PFSK-1 (cell line): ENCODE results near the gene GLS.

Experiments used
- FOXP2 ChIP-seq: optimal IDR thresholded peaks from 2 replicates; pipeline ENCODE3; 2011; ENCODE audit warnings: borderline replicate concordance, control low read depth, inconsistent platforms; ENCODE audit not compliant: insufficient read depth; ENCODE audit errors: extremely low read length, extremely low read depth
- POLR2AphosphoS5 ChIP-seq: IDR thresholded peaks from 2 replicates; pipeline ENCODE4 v1.6.1; 2012; ENCODE audit warnings: low read depth, mild to moderate bottlenecking, control low read depth, low read length, moderate library complexity
- SIN3A ChIP-seq: IDR thresholded peaks from 2 replicates; pipeline ENCODE4 v1.6.1; 2012; ENCODE audit warnings: mild to moderate bottlenecking, low read length, moderate library complexity, borderline replicate concordance; ENCODE audit not compliant: insufficient read depth
- TAF1 ChIP-seq: IDR thresholded peaks from 2 replicates; pipeline ENCODE4 v1.6.1; 2012; ENCODE audit warnings: low read length, control low read depth, borderline replicate concordance; ENCODE audit not compliant: insufficient read depth
- TF ChIP-seq, protein P1 (sequence below), 2 experiments: IDR thresholded peaks; 2 replicates each; pipeline versions ENCODE4 v1.6.1 to v1.8.0; 2011 to 2012; ENCODE audit warnings: low read depth in 2 of 2, low read length in 2 of 2, control low read depth in 1 of 2, inconsistent platforms in 1 of 2, mild to moderate bottlenecking in 1 of 2, moderate library complexity in 1 of 2; ENCODE audit not compliant: insufficient read depth in 1 of 2

Gene GLS

DNA sequence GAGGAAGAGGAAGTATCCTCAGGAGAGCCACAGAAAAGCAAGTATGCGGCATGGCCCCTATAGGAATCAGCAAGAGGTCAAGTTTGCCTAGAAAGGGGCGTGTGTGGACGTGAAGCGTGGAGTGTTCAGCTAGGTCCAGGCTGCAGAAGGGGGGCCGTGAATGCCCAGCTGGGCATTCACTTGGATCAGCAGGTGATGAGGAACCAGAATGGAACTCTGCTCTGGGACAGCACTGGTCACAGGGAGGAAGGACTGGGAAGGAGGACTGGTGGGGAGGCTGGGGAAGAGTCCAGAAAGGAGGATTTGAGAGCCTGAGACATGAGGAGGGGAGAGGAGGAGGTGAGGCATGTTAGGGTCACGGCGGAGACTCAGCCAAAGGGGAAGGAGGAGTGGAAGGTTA lies 113.5 kb downstream of the GLS start:
- TF ChIP-seq FOXP2 = no peak
- TF ChIP-seq SIN3A = no peak
- TF ChIP-seq, protein P1, sequence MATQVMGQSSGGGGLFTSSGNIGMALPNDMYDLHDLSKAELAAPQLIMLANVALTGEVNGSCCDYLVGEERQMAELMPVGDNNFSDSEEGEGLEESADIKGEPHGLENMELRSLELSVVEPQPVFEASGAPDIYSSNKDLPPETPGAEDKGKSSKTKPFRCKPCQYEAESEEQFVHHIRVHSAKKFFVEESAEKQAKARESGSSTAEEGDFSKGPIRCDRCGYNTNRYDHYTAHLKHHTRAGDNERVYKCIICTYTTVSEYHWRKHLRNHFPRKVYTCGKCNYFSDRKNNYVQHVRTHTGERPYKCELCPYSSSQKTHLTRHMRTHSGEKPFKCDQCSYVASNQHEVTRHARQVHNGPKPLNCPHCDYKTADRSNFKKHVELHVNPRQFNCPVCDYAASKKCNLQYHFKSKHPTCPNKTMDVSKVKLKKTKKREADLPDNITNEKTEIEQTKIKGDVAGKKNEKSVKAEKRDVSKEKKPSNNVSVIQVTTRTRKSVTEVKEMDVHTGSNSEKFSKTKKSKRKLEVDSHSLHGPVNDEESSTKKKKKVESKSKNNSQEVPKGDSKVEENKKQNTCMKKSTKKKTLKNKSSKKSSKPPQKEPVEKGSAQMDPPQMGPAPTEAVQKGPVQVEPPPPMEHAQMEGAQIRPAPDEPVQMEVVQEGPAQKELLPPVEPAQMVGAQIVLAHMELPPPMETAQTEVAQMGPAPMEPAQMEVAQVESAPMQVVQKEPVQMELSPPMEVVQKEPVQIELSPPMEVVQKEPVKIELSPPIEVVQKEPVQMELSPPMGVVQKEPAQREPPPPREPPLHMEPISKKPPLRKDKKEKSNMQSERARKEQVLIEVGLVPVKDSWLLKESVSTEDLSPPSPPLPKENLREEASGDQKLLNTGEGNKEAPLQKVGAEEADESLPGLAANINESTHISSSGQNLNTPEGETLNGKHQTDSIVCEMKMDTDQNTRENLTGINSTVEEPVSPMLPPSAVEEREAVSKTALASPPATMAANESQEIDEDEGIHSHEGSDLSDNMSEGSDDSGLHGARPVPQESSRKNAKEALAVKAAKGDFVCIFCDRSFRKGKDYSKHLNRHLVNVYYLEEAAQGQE (IDR thresholded peaks at IDR 0.05; ENCODE audit: insufficient read depth in 1 of 2, low read depth in 2 of 2, low read length in 2 of 2) = no peak
- TF ChIP-seq TAF1 = no peak
- TF ChIP-seq POLR2AphosphoS5 = no peak

DNA sequence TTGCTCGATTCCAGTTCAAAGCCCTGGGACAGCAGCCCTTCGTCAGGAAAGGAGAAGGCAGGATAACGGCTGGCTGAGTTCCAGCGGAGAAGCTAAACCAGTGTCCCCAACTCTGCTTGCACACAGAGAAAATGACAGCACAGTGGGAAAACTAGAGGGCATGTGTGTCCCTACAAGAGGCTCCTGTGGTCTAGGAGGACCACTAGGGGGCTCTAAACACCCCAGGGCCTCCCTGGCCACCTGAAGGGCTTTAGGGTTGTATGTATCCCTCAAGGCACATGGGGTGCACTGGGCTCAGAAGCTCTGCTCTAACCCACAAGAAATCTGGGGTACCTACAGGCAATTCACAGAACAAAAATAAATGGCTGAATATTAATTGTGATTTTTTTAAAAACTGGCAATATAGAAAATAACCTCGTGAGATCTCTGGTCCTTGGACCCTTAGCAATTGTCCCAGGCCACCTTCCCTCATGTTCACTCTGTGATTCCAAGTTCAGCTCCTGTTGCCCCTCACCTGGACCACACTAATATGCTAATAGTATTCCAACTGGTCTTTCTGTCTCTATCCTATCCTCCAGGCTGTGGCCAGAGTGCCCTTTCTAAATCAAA lies 115.8 kb downstream of the GLS start:
- TF ChIP-seq, protein P1 (IDR thresholded peaks at IDR 0.05; ENCODE audit: insufficient read depth in 1 of 2, low read depth in 2 of 2, low read length in 2 of 2) = no peak
- TF ChIP-seq FOXP2 (no peak), POLR2AphosphoS5 (no peak), TAF1 (no peak), SIN3A (no peak)

DNA sequence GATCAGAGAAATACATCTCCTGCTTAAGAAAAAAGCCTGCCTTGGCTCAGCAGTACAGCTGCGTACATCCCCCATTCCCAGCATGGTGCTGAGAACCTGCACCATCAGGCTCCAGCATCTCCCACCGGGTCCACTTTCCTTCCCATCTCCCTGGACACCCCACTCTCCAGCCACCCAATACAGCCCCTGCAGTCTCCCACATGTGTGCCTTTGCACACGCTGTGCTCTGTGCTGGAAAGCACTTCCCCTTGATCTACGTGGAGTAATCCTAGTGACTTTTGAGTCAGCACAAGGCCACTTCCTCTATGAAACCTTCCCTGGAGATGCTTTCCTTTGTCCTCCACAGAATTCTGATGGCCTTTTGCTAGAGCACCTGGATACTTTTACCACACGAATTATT lies 116.3 kb downstream of the GLS start:
- TF ChIP-seq FOXP2 = no peak
- TF ChIP-seq POLR2AphosphoS5 = no peak
- TF ChIP-seq TAF1 = no peak
- no peak for TF ChIP-seq SIN3A
- TF ChIP-seq, protein P1 (IDR thresholded peaks at IDR 0.05; ENCODE audit: insufficient read depth in 1 of 2, low read depth in 2 of 2, low read length in 2 of 2) = no peak

DNA sequence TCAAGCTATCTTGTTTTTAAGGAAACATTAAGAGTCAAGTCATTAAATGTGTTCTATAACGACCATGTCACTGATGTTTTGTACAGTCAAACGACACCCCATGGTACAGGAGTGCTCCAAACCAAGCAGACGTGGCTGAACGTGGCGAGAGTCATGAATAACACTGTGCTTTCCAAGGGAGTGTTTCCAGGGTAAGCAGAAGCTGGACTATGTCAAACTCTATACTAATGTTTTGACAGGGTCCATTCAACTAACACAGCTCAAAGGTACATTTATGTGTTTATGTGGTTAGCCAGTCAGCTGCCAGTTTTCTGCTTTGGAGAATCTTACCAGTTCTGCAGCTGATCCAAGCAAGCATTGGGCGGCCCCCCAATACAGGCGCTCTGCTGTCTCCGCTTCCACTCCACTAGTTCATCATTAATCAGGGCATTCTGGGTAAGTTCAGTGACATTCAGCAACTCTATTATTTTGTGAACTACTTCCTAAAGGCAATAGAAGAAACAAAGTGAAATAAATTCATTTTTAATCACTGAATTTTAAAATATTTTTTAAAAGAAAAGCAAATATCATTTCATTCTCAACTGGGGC lies 117.0 kb downstream of the GLS start:
- TF ChIP-seq, protein P1 (IDR thresholded peaks at IDR 0.05; ENCODE audit: insufficient read depth in 1 of 2, low read depth in 2 of 2, low read length in 2 of 2) = no peak

DNA sequence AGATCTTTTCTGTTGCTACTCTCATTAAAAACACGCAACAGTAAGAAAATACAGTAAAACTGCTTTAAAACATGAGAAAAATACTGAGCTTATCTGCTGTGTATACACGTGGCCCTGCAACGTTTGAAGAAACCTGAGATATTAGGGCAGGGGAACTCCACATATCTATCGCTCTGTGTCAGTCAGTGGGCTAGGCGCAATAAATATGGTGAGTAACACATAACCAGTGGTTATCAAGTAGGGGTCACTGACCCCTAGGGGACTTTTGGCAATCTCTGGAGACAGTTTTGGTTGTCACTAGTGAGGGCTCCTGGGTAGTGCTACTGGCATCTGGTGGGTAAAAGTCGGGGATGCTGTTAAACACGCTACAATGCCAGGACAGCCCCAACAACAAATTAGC lies 118.4 kb downstream of the GLS start:
- TF ChIP-seq, protein P1 (IDR thresholded peaks at IDR 0.05; ENCODE audit: insufficient read depth in 1 of 2, low read depth in 2 of 2, low read length in 2 of 2) = no peak
- TF ChIP-seq SIN3A = no peak
- no peak for TF ChIP-seq FOXP2
- TF ChIP-seq TAF1 = no peak
- TF ChIP-seq POLR2AphosphoS5 = no peak
